CD14-positive monocyte (primary cell): ENCODE measurements around the gene TSPAN11. TPM values are rescaled to one million over a fixed set of nuclear protein-coding genes. Genes with fewer than 3 reads are reported as not detected.

Experiments used
- DNase-seq, 3 donors: peaks; one replicate each; pipeline ENCODE4 v3.0.0-alpha.2; 2011 to 2022
- H2AFZ ChIP-seq: 2 replicates; pipeline ENCODE4 v1.6.0; 2012; ENCODE audit warnings: mild to moderate bottlenecking, low read depth, low read length, inconsistent platforms; ENCODE audit not compliant: insufficient read depth, poor library complexity, severe bottlenecking
- H3K27ac ChIP-seq, 2 donors: 1 replicate in 1 of 2; 2 replicates in 1 of 2; pipeline ENCODE4 v1.5.1; 2012 to 2013; ENCODE audit warnings: low read length in 2 of 2, control low read depth in 1 of 2, inconsistent platforms in 1 of 2, low read depth in 1 of 2, mild to moderate bottlenecking in 1 of 2
- H3K27me3 ChIP-seq, 2 donors: one replicate each; pipeline versions ENCODE4 v1.6.0 to v1.6.1; 2011 to 2013; ENCODE audit warnings: low read length in 2 of 2; ENCODE audit not compliant: control insufficient read depth in 2 of 2, insufficient read depth in 2 of 2
- H3K36me3 ChIP-seq, 2 donors: replicated peaks in 1 of 2; 1 replicate in 1 of 2; 2 replicates in 1 of 2; pipeline versions ENCODE4 v1.5.1 to v1.6.1; 2012 to 2013; ENCODE audit warnings: low read length in 2 of 2, control low read depth in 1 of 2, inconsistent platforms in 1 of 2, mild to moderate bottlenecking in 1 of 2; ENCODE audit not compliant: insufficient read depth in 2 of 2, control insufficient read depth in 1 of 2
- H3K4me1 ChIP-seq, 2 donors: 1 replicate in 1 of 2; 2 replicates in 1 of 2; pipeline versions ENCODE4 v1.5.1 to v1.6.1; 2012 to 2013; ENCODE audit warnings: low read length in 2 of 2, control low read depth in 1 of 2, inconsistent platforms in 1 of 2, mild to moderate bottlenecking in 1 of 2, moderate library complexity in 1 of 2; ENCODE audit not compliant: insufficient read depth in 2 of 2, control insufficient read depth in 1 of 2
- H3K4me2 ChIP-seq: replicated peaks from 2 replicates; pipeline ENCODE3; 2012; ENCODE audit warnings: low read length, moderate library complexity, mild to moderate bottlenecking; ENCODE audit not compliant: poor library complexity, severe bottlenecking; ENCODE audit errors: extremely low read depth
- H3K4me3 ChIP-seq, 3 experiments: fragments of 200-600 bp in 1 of 3; sonication (generic) in 1 of 3; replicated peaks in 1 of 3; 1 replicate in 2 of 3; 2 replicates in 1 of 3; pipeline ENCODE4 v1.5.1; 2011 to 2013; ENCODE audit warnings: low read length in 3 of 3, mild to moderate bottlenecking in 3 of 3, control low read depth in 2 of 3, low read depth in 2 of 3, inconsistent platforms in 1 of 3, moderate library complexity in 1 of 3
- H3K79me2 ChIP-seq: 2 replicates; pipeline ENCODE4 v1.6.0; 2012; ENCODE audit warnings: mild to moderate bottlenecking, control low read depth, inconsistent platforms, low read length, moderate library complexity; ENCODE audit not compliant: insufficient read depth
- H3K9ac ChIP-seq: 2 replicates; pipeline ENCODE4 v1.6.0; 2017; ENCODE audit warnings: low read length, mild to moderate bottlenecking; ENCODE audit not compliant: insufficient read depth, poor library complexity, severe bottlenecking
- H3K9me3 ChIP-seq, 2 donors: replicated peaks in 1 of 2; 1 replicate in 1 of 2; 2 replicates in 1 of 2; pipeline versions ENCODE4 v1.5.1 to v1.6.1; 2012 to 2013; ENCODE audit warnings: low read length in 2 of 2, control low read depth in 1 of 2; ENCODE audit not compliant: control insufficient read depth in 1 of 2, insufficient read depth in 1 of 2
- H4K20me1 ChIP-seq: 2 replicates; pipeline ENCODE4 v1.6.0; 2012; ENCODE audit warnings: mild to moderate bottlenecking, low read length, control low read depth, moderate library complexity; ENCODE audit not compliant: insufficient read depth
- H3K27ac Mint-ChIP-seq, 7 donors: one replicate each; pipeline ENCODE4 v1.8.0; 2020; ENCODE audit warnings: mild to moderate bottlenecking in 7 of 7, mixed read lengths in 7 of 7, moderate library complexity in 6 of 7, inconsistent platforms in 2 of 7
- H3K27me3 Mint-ChIP-seq, 3 donors: one replicate each; pipeline ENCODE4 v1.8.0; 2021 to 2022; ENCODE audit warnings: low read depth in 3 of 3, mild to moderate bottlenecking in 3 of 3, mixed read lengths in 3 of 3, moderate library complexity in 3 of 3, inconsistent platforms in 1 of 3
- H3K36me3 Mint-ChIP-seq, 2 donors: one replicate each; pipeline ENCODE4 v1.8.0; 2020; ENCODE audit warnings: mixed read lengths in 2 of 2, inconsistent platforms in 1 of 2, mild to moderate bottlenecking in 1 of 2
- H3K4me1 Mint-ChIP-seq: one replicate; pipeline ENCODE4 v1.8.0; 2020; ENCODE audit warnings: mild to moderate bottlenecking, mixed read lengths
- H3K4me3 Mint-ChIP-seq, 2 donors: one replicate each; pipeline ENCODE4 v1.8.0; 2020; ENCODE audit warnings: mild to moderate bottlenecking in 2 of 2, mixed read lengths in 2 of 2, moderate library complexity in 1 of 2
- H3K9me3 Mint-ChIP-seq, 7 donors: one replicate each; pipeline ENCODE4 v1.8.0; 2020 to 2022; ENCODE audit warnings: mixed read lengths in 7 of 7, mild to moderate bottlenecking in 6 of 7, moderate library complexity in 6 of 7, inconsistent platforms in 2 of 7
- CTCF ChIP-seq: fragments of 200-600 bp; IDR thresholded peaks from one replicate; pipeline ENCODE4 v1.8.0; 2022; ENCODE audit warnings: antibody characterized with exemption, mild to moderate bottlenecking
- WGBS: methylation state at CpG from one replicate; pipeline ENCODE4 v1.1.5; 2013; ENCODE audit warnings: missing lambda C conversion rate; ENCODE audit not compliant: insufficient coverage; 5-methylcytosine and 5-hydroxymethylcytosine counted together
- intact Hi-C, 2 donors: fragments of 100-400 bp; cut with micrococcal nuclease; formaldehyde crosslinking; loops; one replicate each; pipeline versions ENCODE4 v1.15.0 to v1.15.1; 2023
- polyA plus RNA-seq, 3 donors: library from polyadenylated mRNA; depleted of rRNA in 1 of 3; unstranded in 2 of 3; stranded (reverse) in 1 of 3; fragments of 300-500 nt in 2 of 3; fragments of >200 nt in 1 of 3; fragmentation: Illumina TruSeq in 2 of 3; gene quantifications; 1 replicate in 2 of 3; 2 replicates in 1 of 3; pipeline ENCODE4 v1.2.3, GENCODE V29; 2012 to 2021

TSPAN11 gene
- polyA plus RNA-seq, 3 donors = not detected

GRCh38 chr12:30980955-30981662 lies 54.6 kb downstream of the TSPAN11 start:
- TF ChIP-seq CTCF = no peak
- Histone ChIP-seq H3K27me3 (no peaks in the 10 kb centered on the region), H3K9ac (no peak overlapping the region), H3K36me3 (no peaks in the 10 kb centered on the region), H3K79me2 (no peaks in the 10 kb centered on the region), H3K9me3 (no peaks in the 10 kb centered on the region), H3K4me1 (no peaks in the 10 kb centered on the region), H3K4me2 (no peak overlapping the region), H3K4me3 (no peak overlapping the region), H2AFZ (no peak overlapping the region), H3K27ac (no peak overlapping the region), H4K20me1 (no peaks in the 10 kb centered on the region)
- intact Hi-C loops = no loop called here
- WGBS = 92% methylated on average over 18 of the region's 18 CpGs
- H3K4me3 Mint-ChIP-seq = no peak overlapping the region
- H3K27me3 Mint-ChIP-seq = no peaks in the 10 kb centered on the region
- DNase-seq = no peak
- H3K36me3 Mint-ChIP-seq = no peaks in the 10 kb centered on the region
- H3K27ac Mint-ChIP-seq = no peak overlapping the region
- H3K4me1 Mint-ChIP-seq = no peaks in the 10 kb centered on the region
- peaks cover 0 to 2% (median 0%) of the 10 kb centered on the region in 7 donors for H3K9me3 Mint-ChIP-seq

GRCh38 chr12:30982413-30982812 lies 55.9 kb downstream of the TSPAN11 start:
- Histone ChIP-seq H3K4me1 (no peaks in the 10 kb centered on the region), H3K79me2 (no peaks in the 10 kb centered on the region), H3K4me3 (no peak overlapping the region), H3K36me3 (no peaks in the 10 kb centered on the region), H3K27ac (no peak overlapping the region), H3K4me2 (no peak overlapping the region), H4K20me1 (no peaks in the 10 kb centered on the region), H2AFZ (no peak overlapping the region), H3K9me3 (no peaks in the 10 kb centered on the region), H3K9ac (no peak overlapping the region), H3K27me3 (no peaks in the 10 kb centered on the region)
- Mint-ChIP-seq H3K4me1 (no peaks in the 10 kb centered on the region), H3K4me3 (no peak overlapping the region), H3K27ac (no peak overlapping the region), H3K27me3 (no peaks in the 10 kb centered on the region), H3K9me3 (peaks cover 0 to 2% (median 0%) of the 10 kb centered on the region in 7 donors), H3K36me3 (no peaks in the 10 kb centered on the region)
- DNase-seq = no peak
- intact Hi-C loops = no loop called here
- WGBS = 94% methylated on average over 3 of the region's 12 CpGs
- no peak for TF ChIP-seq CTCF
